ENCODE results near the gene CALML6.

Gene CALML6

GRCh38 chr1:1914101-1914970 is 724 bp upstream of the CALML6 start:
- no peak for DNase-seq

DNA sequence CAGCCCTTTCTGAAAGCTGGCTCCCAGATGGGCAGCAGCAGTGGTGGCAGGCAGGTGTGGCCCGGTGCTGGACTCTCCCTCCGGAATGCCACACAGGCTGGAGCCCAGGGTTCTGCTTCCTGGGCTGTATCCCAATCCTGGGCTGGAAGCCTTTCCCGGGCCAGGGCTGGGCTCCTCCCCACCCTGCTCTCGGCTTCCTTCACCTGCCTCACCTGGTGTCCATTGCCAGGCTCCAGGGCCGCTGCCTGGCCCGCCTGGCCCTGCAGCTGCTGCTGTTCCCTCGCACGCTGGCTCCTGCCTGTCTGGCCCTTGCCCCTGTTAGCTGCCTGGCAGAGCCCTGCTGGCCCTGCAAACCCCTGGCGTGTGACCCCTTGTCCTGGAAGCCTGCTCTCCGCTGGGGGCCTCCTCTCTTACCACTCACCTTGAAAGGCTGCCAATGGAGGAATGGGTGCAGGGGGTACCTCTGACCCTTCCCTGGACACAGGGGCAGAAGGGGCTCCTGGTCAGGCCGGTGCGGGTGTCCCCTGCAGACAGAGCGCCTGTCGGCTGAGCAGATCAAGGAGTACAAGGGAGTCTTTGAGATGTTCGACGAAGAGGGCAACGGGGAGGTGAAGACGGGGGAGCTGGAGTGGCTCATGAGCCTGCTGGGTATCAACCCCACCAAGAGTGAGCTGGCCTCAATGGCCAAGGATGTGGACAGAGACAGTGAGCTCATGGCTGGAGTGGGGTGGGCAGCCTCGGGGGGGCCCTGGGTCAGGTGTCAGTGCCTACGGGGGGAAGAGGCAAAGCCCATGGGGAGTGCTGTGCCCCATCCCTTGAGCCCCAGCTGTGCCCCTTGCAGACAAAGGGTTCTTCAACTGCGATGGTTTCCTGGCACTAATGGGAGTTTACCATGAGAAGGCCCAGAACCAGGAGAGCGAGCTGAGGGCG is 1.1 kb downstream of the CALML6 start:
- DNase-seq = no peak

DNA sequence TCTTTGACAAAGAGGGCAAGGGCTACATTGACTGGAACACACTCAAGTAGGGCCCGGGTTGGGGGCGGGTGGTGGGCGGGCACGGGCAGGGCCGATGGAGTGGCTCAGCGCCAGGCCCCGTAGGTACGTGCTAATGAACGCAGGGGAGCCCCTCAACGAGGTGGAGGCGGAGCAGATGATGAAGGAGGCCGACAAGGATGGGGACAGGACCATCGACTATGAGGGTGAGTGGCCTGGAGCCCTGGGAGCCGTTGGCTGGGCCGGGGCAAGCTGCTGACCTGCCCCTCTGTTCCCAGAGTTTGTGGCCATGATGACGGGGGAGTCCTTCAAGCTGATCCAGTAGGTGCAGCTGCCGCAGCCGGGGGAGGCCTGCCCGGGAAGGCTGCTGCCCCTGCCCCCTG is 1.8 kb downstream of the CALML6 start:
- no peak for DNase-seq

GRCh38 chr1:1917304-1917976 is 2.4 kb downstream of the CALML6 start:
- no peak for DNase-seq

DNA sequence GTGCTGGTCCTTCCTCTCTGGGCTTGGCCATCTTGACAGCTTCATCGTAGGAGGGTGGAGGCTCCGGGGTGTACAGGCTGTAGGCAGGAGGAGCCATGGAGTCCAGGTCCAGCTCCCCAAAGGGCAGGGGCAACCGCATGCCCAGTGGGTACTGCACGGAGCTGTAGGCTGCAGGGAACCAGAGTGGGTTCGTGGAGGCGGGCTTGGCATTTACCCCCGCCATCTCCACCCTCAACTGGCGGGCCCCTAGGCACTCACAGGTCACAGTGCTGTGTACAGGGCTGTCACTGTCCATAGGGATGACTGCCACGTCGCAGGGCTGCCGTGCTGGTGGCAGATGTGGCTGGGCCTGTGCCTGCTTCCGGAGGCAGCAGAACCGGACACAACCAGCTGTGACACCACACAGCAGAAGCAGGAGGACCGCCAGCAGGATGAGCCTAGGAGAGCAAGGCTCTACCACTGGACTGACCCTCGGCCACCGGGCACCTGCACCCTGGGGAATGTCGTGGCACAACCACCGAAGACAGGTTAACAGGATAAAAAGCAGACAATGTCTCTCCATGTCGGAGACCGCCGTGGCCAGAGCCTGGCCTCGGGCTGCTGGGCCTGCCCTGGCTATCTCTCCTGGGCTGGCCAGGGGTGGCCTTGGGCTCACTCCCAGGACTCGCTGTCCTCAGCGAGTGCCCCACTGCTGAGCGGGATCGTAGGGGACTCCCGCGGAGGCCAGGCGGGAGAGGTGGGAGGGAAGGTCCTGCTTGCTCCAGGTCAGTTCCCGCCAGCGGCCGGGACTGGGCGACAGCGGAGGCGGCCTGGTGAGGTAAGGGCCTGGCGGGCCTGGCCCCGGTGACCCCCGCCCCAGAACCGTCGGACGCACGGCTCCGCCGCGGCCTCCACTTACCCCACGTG is 3.2 kb downstream of the CALML6 start:
- DNase-seq = no peak

DNA sequence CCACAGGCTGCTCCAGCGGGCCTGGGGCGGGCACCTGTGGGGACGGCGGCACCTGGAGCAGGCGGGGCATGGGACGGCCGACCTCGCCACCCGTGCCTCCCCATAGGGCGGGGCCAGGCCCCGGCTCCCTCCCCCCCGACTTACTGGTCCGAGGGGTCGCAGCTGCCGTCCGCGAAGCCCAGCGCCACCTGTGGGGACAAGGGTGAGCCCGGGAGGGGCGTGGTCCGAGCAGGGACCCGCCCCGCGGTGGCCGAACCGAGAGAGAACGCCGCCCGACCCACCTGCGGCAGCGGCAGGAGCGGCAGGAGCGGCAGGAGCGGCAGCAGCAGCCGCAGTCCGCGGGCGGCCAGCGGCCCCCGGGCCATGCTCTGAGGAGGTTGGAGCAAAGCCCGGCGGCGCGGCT is 3.8 kb downstream of the CALML6 start, which contains the start of gene TMEM52:
Gene TMEM52, minus strand, starts transcription at position 379 of the 403 bp plus-strand sequence. Its CDS starts 14 bp downstream, at position 365.
- DNase-seq = no peak

DNA sequence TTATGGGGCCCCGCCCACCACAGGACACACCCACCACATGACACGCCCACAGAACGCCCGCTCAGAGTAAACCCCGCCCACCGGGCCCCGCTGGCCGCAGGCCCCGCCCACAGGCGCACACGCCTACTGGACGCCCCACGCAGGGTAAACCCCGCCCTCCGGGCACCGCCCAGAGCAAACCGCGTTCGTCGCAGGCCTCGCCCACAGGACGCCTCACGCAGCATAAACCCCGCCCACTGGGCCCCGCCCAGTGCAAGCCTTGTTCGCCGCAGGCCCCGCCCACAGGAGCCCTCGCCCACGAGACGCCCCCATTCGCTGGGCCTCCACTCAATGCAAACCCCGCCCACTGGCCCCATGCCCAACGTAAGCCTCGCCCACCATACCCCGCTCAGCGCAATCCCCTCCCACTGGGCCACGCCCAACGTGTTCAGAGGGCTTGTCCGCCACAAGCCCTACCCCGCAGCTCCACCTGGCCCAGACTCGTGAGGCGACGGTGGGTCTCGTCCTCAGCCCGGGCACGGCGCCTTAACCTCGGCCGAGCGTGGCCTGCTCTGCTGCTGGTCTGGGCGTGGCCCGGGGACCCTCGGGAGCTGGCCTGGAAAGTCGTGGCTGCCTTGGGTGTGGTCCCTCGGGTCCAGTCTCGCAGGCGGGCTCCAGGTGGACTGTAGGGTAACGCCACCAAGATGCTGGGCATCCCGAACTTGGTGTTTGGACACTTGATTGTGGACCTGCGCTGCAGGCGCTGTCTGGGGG is 4.4 kb downstream of the CALML6 start:
- peak; percentile 100 for DNase-seq

DNA sequence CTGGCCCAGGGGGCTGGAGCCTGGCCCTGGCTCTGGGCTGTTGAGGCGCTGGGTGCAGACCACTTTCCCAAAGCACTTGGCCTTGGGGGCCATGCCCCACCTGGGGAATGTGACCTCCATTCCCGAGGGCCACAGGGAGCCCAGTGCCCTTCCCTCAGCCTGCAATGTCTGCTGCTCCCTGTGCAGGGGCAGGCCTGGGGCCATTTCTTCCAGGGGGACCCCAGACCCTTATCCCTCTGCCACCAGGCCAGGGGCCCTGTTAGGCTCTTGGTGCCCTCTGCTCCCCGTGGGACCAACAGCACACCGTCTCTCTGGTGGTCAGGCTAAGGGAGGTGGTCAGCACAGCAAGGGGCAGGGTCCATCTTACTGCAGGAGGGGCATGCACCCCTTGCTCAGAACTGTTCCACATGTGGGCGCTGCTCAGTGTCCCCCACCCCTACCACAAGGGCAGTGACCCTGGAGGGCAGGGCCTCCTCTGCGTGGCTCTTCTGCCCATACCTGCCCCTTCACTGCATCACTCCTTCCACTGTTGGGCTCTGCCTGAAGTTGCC is 5.1 kb downstream of the CALML6 start:
- no peak for DNase-seq

GRCh38 chr1:1920608-1921458 is 5.8 kb downstream of the CALML6 start:
- no peak for DNase-seq

- no peak for DNase-seq
These were observed 6.4 kb downstream of the CALML6 start for GRCh38 chr1:1921459-1921862.

- no peak for DNase-seq
These were observed 7.0 kb downstream of the CALML6 start for GRCh38 chr1:1921901-1922701.

- DNase-seq = no peak
These were observed 7.6 kb downstream of the CALML6 start for GRCh38 chr1:1922702-1922955.

DNA sequence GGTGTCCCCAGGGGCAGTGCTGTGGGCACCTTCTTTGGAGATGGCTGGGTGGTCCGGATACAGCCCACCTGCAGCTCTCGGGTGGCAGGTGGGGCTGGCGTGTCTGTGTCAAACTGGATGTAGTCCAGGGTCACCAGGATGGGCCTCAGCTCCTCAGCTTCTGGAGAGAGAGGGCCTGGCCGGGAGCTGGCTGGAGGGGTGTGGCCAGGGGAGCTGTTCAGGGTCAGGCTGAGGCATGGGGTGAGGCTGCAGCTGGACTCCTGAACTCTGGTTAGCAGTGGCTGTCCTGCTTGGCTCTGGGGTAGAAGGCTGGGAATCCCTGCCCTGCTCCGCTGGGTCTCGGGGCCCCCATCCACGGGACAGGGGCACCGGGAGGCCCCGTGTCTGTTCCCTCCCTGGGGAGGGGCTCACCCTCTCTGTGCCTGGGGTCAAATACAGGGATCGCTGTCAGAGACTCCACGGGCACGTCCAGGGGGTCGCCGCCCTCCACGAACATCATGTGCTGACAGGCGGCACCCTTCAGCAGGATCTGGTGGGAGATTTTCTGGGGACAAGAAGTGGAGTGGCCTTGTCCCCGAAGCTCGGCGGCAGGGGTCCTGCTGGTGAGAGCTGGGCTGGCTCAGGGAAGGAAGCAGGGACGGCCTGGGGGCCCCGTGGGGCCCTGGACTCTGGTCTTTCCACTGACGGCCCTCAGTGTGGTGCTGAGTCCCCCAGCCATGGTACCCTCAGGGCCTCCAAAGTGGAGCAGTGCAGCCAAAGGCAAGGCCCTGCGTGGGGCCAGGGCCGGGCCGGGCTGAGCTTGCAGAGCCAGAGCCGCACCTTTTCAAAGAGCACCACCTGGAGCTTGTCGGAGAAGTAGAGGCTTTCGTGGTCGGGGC is 8.1 kb downstream of the CALML6 start:
- DNase-seq = no peak

DNA sequence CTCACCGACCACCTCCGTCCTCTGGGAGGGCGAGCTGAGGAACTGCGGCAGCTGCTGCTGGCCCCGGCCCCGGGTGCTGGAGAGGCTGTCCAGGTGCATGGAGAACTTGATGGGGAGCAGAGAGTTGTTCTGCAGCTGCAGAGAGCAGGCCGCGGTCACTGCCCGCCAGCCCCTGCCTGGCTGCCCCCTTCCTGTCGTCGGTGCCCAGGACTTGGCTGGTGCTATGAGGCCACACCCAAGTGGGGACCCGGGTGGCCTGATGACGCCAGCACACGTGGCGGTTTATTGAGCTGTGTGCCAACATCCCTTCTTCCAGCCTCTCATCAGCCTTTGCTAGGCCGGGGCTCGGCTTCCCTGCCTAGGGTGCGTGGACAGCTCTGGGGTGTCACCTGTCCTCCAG is 9.3 kb downstream of the CALML6 start:
- no peak for DNase-seq

DNA sequence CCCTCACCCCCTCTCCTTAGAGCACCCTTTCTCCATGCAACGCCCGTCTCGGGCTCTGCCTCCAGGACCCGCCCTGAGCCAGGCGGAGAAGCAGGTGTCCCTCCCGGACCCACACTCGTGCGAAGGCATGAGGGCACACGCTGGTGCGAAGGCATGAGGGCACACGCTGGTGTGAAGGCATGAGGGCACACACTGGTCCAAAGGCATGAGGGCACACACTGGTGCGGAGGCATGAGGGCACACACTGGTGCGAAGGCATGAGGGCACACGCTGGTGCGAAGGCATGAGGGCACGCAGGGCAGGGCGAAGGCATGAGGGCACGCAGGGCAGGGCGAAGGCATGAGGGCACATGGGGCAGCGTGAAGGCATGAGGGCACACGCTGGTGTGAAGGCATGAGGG is 9.8 kb downstream of the CALML6 start:
- no peak for DNase-seq

DNA sequence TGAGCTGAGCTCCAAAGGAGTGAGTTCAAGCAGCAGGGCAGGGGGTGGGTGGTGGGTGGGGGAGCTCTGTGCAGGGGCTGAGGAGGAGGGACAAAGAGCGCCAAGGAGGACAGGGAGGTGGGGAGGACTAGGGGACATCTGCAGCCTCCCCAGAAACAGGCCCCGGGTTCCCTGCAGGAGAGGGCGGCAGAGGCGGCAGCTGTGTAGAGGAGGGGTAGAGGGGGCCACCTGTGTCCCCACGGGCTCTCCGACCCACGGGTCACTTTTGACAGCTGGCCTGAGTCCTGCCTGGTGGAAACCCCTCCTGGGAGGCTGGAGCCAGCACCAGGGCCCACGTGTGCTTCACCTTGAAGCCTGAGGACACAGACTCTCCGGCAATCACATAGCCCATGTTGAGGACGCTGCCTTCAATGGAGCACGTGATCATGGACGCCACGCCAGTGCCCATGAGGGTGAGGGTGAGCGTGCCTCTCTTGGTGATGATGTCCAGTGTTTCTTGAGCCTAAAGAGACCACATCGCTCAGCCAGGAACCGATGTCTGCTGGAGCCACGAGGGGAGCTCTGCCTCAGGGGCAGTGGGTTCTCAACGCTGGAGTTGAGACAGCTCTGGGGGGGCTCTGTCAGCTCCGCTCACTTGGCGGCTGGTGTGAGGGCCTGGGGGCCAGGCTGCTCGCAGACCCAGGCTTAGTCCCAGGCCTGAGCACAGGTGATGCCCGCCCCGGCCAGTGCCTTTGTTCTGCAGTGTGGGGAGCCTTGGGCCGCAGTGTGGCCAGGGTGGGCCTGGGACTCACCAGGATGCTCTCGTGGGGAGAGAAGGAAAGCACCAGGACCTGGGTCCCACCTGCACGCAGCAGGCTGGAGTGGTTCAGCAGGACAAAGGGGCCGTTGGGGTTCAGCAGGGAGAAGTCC is 10.6 kb downstream of the CALML6 start:
- no peak for DNase-seq

GRCh38 chr1:1926346-1926811 is 11.3 kb downstream of the CALML6 start:
- DNase-seq = no peak

Measured in activated CD4-positive, alpha-beta T cell treated with anti-CD3 and anti-CD28 coated beads, Interleukin-10, Interleukin-2, amounts not matched to agents 100 ng/mL and 50 ng/mL, durations not matched to agents 16 hours and 8 hours (primary cell).